B cell (primary cell): ENCODE measurements around the gene LNP1.

Experiments used
- EZH2 ChIP-seq: IDR thresholded peaks from 2 replicates; pipeline ENCODE4 v1.6.1; 2012; ENCODE audit warnings: borderline replicate concordance, low read depth, mild to moderate bottlenecking, moderate library complexity, low read length; ENCODE audit not compliant: insufficient read depth, poor library complexity, severe bottlenecking
- TF ChIP-seq, protein P1 (sequence below): fragments of 200-600 bp; IDR thresholded peaks from one replicate; pipeline ENCODE4 v1.8.0; 2022; ENCODE audit warnings: antibody characterized with exemption, mild to moderate bottlenecking

GRCh38 chr3:100411091-100411982 is 10.0 kb downstream of the LNP1 start:
- TF ChIP-seq, protein P1, sequence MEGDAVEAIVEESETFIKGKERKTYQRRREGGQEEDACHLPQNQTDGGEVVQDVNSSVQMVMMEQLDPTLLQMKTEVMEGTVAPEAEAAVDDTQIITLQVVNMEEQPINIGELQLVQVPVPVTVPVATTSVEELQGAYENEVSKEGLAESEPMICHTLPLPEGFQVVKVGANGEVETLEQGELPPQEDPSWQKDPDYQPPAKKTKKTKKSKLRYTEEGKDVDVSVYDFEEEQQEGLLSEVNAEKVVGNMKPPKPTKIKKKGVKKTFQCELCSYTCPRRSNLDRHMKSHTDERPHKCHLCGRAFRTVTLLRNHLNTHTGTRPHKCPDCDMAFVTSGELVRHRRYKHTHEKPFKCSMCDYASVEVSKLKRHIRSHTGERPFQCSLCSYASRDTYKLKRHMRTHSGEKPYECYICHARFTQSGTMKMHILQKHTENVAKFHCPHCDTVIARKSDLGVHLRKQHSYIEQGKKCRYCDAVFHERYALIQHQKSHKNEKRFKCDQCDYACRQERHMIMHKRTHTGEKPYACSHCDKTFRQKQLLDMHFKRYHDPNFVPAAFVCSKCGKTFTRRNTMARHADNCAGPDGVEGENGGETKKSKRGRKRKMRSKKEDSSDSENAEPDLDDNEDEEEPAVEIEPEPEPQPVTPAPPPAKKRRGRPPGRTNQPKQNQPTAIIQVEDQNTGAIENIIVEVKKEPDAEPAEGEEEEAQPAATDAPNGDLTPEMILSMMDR, result no peak
- no peak for TF ChIP-seq EZH2
